IMR-90 (cell line): ENCODE data around the gene ZNF521. TPM values are rescaled to one million over a fixed set of nuclear protein-coding genes. Genes with fewer than 3 reads are reported as not detected.

ENCODE experiments used
- ATAC-seq: fragments of 200-7000 bp; cut with Tn5 transposase; 2 replicates; pipeline ENCODE4 v1.9.1; 2020; ENCODE audit warnings: low read depth, mild to moderate bottlenecking, moderate library complexity
- BruUV-seq: library from RNA; stranded (reverse); fragments of 400-500 nt; replicated peaks from 2 replicates; lab custom pipeline; 2021; lab: Mats Ljungman, UMichigan
- CTCF ChIA-PET: fragments of 300-600 bp; formaldehyde crosslinking; extraction: SDS; loops from one replicate; lab custom pipeline; 2021; ENCODE audit warnings: antibody characterized with exemption; lab: Yijun Ruan, JAX
- POLR2A ChIA-PET: fragments of 300-600 bp; sonication (Branson Sonifier 250); formaldehyde crosslinking; loops from one replicate; lab custom pipeline; 2022; ENCODE audit warnings: antibody characterized with exemption; ENCODE audit not compliant: unreplicated experiment; lab: Charles Lee
- DNase-seq: peaks from one replicate; pipeline ENCODE4 v3.0.0; 2013
- H2AFZ ChIP-seq: replicated peaks from 2 replicates; pipeline ENCODE3; 2013; ENCODE audit warnings: low read length, mild to moderate bottlenecking; ENCODE audit not compliant: poor library complexity
- H2AK5ac ChIP-seq: 2 replicates; pipeline ENCODE4 v1.6.1; 2013; ENCODE audit warnings: low read depth, low read length, inconsistent platforms
- H2AK9ac ChIP-seq: replicated peaks from 2 replicates; pipeline ENCODE3; 2013; ENCODE audit warnings: mild to moderate bottlenecking, low read depth, low read length, moderate library complexity; ENCODE audit not compliant: poor library complexity
- H2BK120ac ChIP-seq: 2 replicates; pipeline ENCODE4 v1.6.1; 2013; ENCODE audit warnings: low read depth, low read length, inconsistent platforms
- H2BK15ac ChIP-seq: 3 replicates; pipeline ENCODE4 v1.6.1; 2013; ENCODE audit warnings: low read depth, low read length, inconsistent platforms
- H2BK20ac ChIP-seq: 2 replicates; pipeline ENCODE4 v1.6.1; 2013; ENCODE audit warnings: low read depth, mild to moderate bottlenecking, inconsistent platforms, low read length, moderate library complexity
- H2BK5ac ChIP-seq: 2 replicates; pipeline ENCODE4 v1.6.1; 2013; ENCODE audit warnings: mild to moderate bottlenecking, low read depth, low read length, inconsistent platforms; ENCODE audit not compliant: poor library complexity, severe bottlenecking
- H3K14ac ChIP-seq: replicated peaks from 2 replicates; pipeline ENCODE4 v1.6.1; 2013; ENCODE audit warnings: low read depth, low read length, inconsistent platforms
- H3K18ac ChIP-seq: 2 replicates; pipeline ENCODE4 v1.6.1; 2013; ENCODE audit warnings: low read depth, low read length, control low read depth
- H3K23ac ChIP-seq: 2 replicates; pipeline ENCODE4 v1.6.1; 2013; ENCODE audit warnings: low read depth, low read length, inconsistent platforms
- H3K27ac ChIP-seq: 2 replicates; pipeline ENCODE4 v1.5.1; 2013; ENCODE audit warnings: mild to moderate bottlenecking, control low read depth, low read length; ENCODE audit not compliant: insufficient read depth
- H3K27me3 ChIP-seq: 2 replicates; pipeline ENCODE4 v1.6.1; 2013; ENCODE audit warnings: low read length; ENCODE audit not compliant: control insufficient read depth, insufficient read depth
- H3K36me3 ChIP-seq: 2 replicates; pipeline ENCODE4 v1.6.1; 2013; ENCODE audit warnings: low read length, mixed read lengths; ENCODE audit not compliant: control insufficient read depth, insufficient read depth
- H3K4ac ChIP-seq: 2 replicates; pipeline ENCODE4 v1.6.1; 2013; ENCODE audit warnings: low read depth, low read length, inconsistent platforms
- H3K4me1 ChIP-seq: 2 replicates; pipeline ENCODE4 v1.6.1; 2013; ENCODE audit warnings: low read length, mixed read lengths; ENCODE audit not compliant: control insufficient read depth, insufficient read depth
- H3K4me2 ChIP-seq: 2 replicates; pipeline ENCODE4 v1.6.1; 2013; ENCODE audit warnings: low read depth, mild to moderate bottlenecking, control low read depth, low read length, moderate library complexity
- H3K4me3 ChIP-seq: 2 replicates; pipeline ENCODE4 v1.5.1; 2013; ENCODE audit warnings: low read depth, mild to moderate bottlenecking, control low read depth, low read length, moderate library complexity; ENCODE audit not compliant: insufficient read depth
- H3K56ac ChIP-seq: 2 replicates; pipeline ENCODE4 v1.6.1; 2013; ENCODE audit warnings: low read length, inconsistent platforms; ENCODE audit not compliant: insufficient read depth; ENCODE audit errors: extremely low read depth
- H3K79me1 ChIP-seq, 2 experiments: 2 replicates each; pipeline ENCODE4 v1.6.1; 2013; ENCODE audit warnings: low read length in 2 of 2, inconsistent platforms in 1 of 2, low read depth in 1 of 2
- H3K9ac ChIP-seq: 2 replicates; pipeline ENCODE4 v1.6.1; 2013; ENCODE audit warnings: low read depth, low read length, control low read depth
- H3K9me1 ChIP-seq: 2 replicates; pipeline ENCODE4 v1.6.1; 2013; ENCODE audit warnings: low read length, inconsistent platforms; ENCODE audit not compliant: insufficient read depth
- H3K9me3 ChIP-seq: 2 replicates; pipeline ENCODE4 v1.6.1; 2013; ENCODE audit warnings: low read length; ENCODE audit not compliant: control insufficient read depth, insufficient read depth
- H4K20me1 ChIP-seq: 2 replicates; pipeline ENCODE4 v1.6.1; 2013; ENCODE audit warnings: low read length, inconsistent platforms; ENCODE audit not compliant: insufficient read depth
- H4K5ac ChIP-seq: 2 replicates; pipeline ENCODE4 v1.6.1; 2013; ENCODE audit warnings: mild to moderate bottlenecking, low read depth, low read length, control low read depth
- H4K8ac ChIP-seq, 2 experiments: 2 replicates each; pipeline ENCODE4 v1.6.1; 2013; ENCODE audit warnings: low read depth in 2 of 2, low read length in 2 of 2, control low read depth in 1 of 2, inconsistent platforms in 1 of 2
- H4K91ac ChIP-seq: 2 replicates; pipeline ENCODE4 v1.6.1; 2013; ENCODE audit warnings: low read depth, low read length, inconsistent platforms; ENCODE audit not compliant: insufficient read depth
- MAFK ChIP-seq: IDR thresholded peaks from 2 replicates; pipeline ENCODE4 v1.6.1; 2012; ENCODE audit warnings: low read depth, low read length, improper control_type of control experiment
- MXI1 ChIP-seq: IDR thresholded peaks from 2 replicates; pipeline ENCODE4 v1.6.1; 2012; ENCODE audit warnings: low read depth, mild to moderate bottlenecking, low read length, moderate library complexity, borderline replicate concordance
- POLR2A ChIP-seq: IDR thresholded peaks from 2 replicates; pipeline ENCODE4 v1.6.1; 2012; ENCODE audit warnings: mild to moderate bottlenecking, low read depth, low read length
- RCOR1 ChIP-seq: IDR thresholded peaks from 2 replicates; pipeline ENCODE4 v1.6.1; 2012; ENCODE audit warnings: mild to moderate bottlenecking, low read length, improper control_type of control experiment; ENCODE audit not compliant: insufficient replicate concordance
- WGBS, 2 experiments: methylation state at CpG; one replicate each; pipeline versions ENCODE4 v1.1.5 to v1.1.7; 2013; ENCODE audit warnings: missing lambda C conversion rate in 2 of 2; ENCODE audit not compliant: insufficient read length in 1 of 2; ENCODE audit errors: extremely low coverage in 2 of 2; 5-methylcytosine and 5-hydroxymethylcytosine counted together
- dilution Hi-C: fragments of 300-500 bp; cut with HindIII; formaldehyde crosslinking; loops from one replicate; pipeline ENCODE4 v1.14.3; 2018; ENCODE audit warnings: low sequenced_read_pairs; ENCODE audit not compliant: unreplicated experiment
- in situ Hi-C: fragments of 300-500 bp; cut with MboI; formaldehyde crosslinking; loops from 3 replicates; pipeline ENCODE4 v1.14.3; 2019; ENCODE audit warnings: low sequenced_read_pairs, inconsistent platforms, mixed read lengths
- intact Hi-C: fragments of 100-400 bp; cut with micrococcal nuclease; formaldehyde crosslinking; loops from 2 replicates; pipeline ENCODE4 v1.10.0; 2022
- polyA plus RNA-seq, 3 experiments: library from polyadenylated mRNA; depleted of rRNA; stranded (reverse); fragments of >200 nt; gene quantifications; 2 replicates each; pipeline ENCODE4 v1.2.3, GENCODE V29; 2012; ENCODE audit warnings: low replicate concordance in 1 of 3
- total RNA-seq: library from RNA; depleted of rRNA; stranded (reverse); fragments of >200 nt; gene quantifications from 2 replicates; pipeline ENCODE4 v1.2.3, GENCODE V29; 2012
- TF ChIP-seq, protein P1 (sequence below): fragments of 150-350 bp; IDR thresholded peaks from 2 replicates; pipeline ENCODE4 v1.6.1; 2016; ENCODE audit warnings: low read depth, mild to moderate bottlenecking, low read length, moderate library complexity, borderline replicate concordance

Gene ZNF521
- total and polyA plus RNA-seq, 2 of the 4 experiments (the other 2 are of a cell fraction) = 21.5 to 59.3 TPM

DNA sequence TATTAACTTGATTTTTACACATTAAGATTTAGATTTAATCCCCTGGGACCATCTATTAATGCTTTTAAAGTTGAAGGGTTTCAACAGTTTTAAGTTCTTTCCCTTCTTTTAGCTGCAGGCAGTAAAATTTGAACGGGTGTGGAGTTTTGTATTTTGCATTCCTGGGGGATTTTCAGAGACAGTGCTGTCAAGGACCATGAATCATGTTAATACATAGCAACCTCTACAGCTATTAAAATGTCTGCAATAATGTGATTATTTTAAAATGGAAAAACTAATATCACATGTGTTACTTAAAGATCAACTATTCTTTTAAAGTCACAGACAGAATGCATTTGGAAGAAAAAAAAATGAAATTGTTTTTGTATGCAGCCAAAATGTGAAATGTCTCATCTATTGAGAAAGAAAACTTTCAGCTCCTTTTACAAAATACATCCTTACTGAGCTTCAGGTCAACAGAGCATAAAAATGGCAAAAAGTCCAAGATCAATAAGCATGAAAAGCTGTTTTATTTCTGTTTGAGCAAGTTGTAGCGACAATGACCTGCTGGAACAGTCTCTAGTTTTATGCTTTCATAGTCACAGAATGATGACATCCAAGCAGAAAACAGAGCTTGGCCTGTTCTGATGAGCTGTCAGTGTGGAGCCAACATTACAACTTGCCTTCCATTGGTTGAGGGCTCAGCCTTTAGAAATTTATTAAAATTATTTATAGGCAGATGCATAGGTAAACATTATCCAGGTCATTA lies 21.6 kb upstream of the ZNF521 start:
- in situ Hi-C loops = loop anchor here (25.0 kb wide), 1 partner anchor 464 kb away; no protein-coding TSS in a partner anchor
- DNase-seq (no peak), ATAC-seq (no peak)
- 80% methylated on average over 1 of the region's 2 CpGs; no CpG with 5 or more reads in 1 of the 2 experiments for WGBS, 2 experiments
- H3K9ac ChIP-seq = no peak overlapping the region
- ChIA-PET POLR2A (no interaction called here), CTCF (no interaction called here)
- peaks cover 24% of the 10 kb centered on the region for H3K27me3 ChIP-seq
- no peak overlapping the region for H2BK20ac ChIP-seq
- H4K8ac ChIP-seq = no peak overlapping the region
- no peak overlapping the region for H2AFZ ChIP-seq
- intact Hi-C loops = no loop called here
- H3K23ac ChIP-seq = no peak overlapping the region
- no TSS peak for BruUV-seq
- H2BK5ac ChIP-seq = no peak overlapping the region
- H2AK9ac ChIP-seq = no peak overlapping the region
- H3K36me3 ChIP-seq = no peaks in the 10 kb centered on the region
- no peak overlapping the region for H3K18ac ChIP-seq
- H3K4me2 ChIP-seq = no peak overlapping the region
- no peak overlapping the region for H2AK5ac ChIP-seq
- H2BK15ac ChIP-seq = no peak overlapping the region
- TF ChIP-seq MAFK = no peak
- TF ChIP-seq MXI1 = no peak
- TF ChIP-seq RCOR1 = no peak
- no peak for TF ChIP-seq POLR2A
- TF ChIP-seq, protein P1, sequence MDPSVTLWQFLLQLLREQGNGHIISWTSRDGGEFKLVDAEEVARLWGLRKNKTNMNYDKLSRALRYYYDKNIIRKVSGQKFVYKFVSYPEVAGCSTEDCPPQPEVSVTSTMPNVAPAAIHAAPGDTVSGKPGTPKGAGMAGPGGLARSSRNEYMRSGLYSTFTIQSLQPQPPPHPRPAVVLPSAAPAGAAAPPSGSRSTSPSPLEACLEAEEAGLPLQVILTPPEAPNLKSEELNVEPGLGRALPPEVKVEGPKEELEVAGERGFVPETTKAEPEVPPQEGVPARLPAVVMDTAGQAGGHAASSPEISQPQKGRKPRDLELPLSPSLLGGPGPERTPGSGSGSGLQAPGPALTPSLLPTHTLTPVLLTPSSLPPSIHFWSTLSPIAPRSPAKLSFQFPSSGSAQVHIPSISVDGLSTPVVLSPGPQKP = no peak
- no peak overlapping the region for H4K91ac ChIP-seq
- H2BK120ac ChIP-seq = no peak overlapping the region
- no peak overlapping the region for H3K14ac ChIP-seq
- no peak overlapping the region for H4K5ac ChIP-seq
- no peaks in the 10 kb centered on the region for H3K4me1 ChIP-seq
- no peaks in the 10 kb centered on the region for H3K79me1 ChIP-seq
- H3K4ac ChIP-seq = no peak overlapping the region
- dilution Hi-C loops = no loop called here
- H3K27ac ChIP-seq = no peak overlapping the region
- no peak overlapping the region for H3K4me3 ChIP-seq
- H3K9me3 ChIP-seq = no peaks in the 10 kb centered on the region
- H3K9me1 ChIP-seq = no peaks in the 10 kb centered on the region
- H3K56ac ChIP-seq = no peak overlapping the region
- no peaks in the 10 kb centered on the region for H4K20me1 ChIP-seq
